HCT116 (cell line): Measurements from ENCODE around the gene NT5C1B.

Source experiments
- EZH2 ChIP-seq: fragments of 200-600 bp; sonication (generic); IDR thresholded peaks from 2 replicates; pipeline ENCODE4 v1.6.1; 2017; ENCODE audit warnings: antibody characterized with exemption, mixed run types
- JUND ChIP-seq: IDR thresholded peaks from 2 replicates; pipeline ENCODE4 v1.6.1; 2012
- POLR2AphosphoS5 ChIP-seq: IDR thresholded peaks from 2 replicates; pipeline ENCODE4 v1.6.1; 2011; ENCODE audit warnings: mild to moderate bottlenecking, low read depth, low read length, moderate library complexity
- TF ChIP-seq, protein P1 (sequence below), 3 experiments: fragments of 200-600 bp in 1 of 3; sonication (generic) in 1 of 3; IDR thresholded peaks in 2 of 3; conservative IDR thresholded peaks in 1 of 3; 2 replicates each; pipeline ENCODE4 v1.5.1; 2012 to 2017; ENCODE audit warnings: low read depth in 2 of 3, low read length in 2 of 3, antibody characterized with exemption in 1 of 3, borderline replicate concordance in 1 of 3, control low read depth in 1 of 3, mild to moderate bottlenecking in 1 of 3, mixed read lengths in 1 of 3, mixed run types in 1 of 3, moderate library complexity in 1 of 3; ENCODE audit not compliant: insufficient read depth in 1 of 3

DNA sequence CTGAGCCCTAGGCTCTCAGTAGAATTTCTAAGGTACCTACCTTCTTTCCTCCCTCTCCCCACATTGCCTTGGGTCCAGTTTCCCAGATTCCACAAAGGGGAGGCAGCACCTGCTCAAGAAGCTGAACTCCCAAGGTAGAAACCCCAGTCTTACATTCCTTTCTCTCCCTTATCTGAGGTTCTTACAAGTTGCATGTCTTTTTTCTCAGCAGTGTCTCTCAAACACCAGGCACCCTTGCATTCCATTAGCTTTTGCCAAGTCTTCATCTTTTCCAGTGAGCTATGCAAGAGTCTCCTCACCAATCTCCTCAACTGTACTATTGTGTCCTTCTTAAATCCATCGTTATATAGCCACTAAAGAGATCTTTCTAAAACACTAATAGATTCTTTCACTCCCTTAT, 4.1 kb upstream of the NT5C1B start:
- TF ChIP-seq POLR2AphosphoS5: no peak
- TF ChIP-seq, protein P1, sequence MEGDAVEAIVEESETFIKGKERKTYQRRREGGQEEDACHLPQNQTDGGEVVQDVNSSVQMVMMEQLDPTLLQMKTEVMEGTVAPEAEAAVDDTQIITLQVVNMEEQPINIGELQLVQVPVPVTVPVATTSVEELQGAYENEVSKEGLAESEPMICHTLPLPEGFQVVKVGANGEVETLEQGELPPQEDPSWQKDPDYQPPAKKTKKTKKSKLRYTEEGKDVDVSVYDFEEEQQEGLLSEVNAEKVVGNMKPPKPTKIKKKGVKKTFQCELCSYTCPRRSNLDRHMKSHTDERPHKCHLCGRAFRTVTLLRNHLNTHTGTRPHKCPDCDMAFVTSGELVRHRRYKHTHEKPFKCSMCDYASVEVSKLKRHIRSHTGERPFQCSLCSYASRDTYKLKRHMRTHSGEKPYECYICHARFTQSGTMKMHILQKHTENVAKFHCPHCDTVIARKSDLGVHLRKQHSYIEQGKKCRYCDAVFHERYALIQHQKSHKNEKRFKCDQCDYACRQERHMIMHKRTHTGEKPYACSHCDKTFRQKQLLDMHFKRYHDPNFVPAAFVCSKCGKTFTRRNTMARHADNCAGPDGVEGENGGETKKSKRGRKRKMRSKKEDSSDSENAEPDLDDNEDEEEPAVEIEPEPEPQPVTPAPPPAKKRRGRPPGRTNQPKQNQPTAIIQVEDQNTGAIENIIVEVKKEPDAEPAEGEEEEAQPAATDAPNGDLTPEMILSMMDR (IDR thresholded peaks at IDR 0.05 in 2 of 3, conservative IDR thresholded peaks at IDR 0.05 in 1 of 3; ENCODE audit: borderline replicate concordance in 1 of 3, insufficient read depth in 1 of 3, low read depth in 2 of 3, low read length in 2 of 3): no peak
- TF ChIP-seq JUND: no peak
- TF ChIP-seq EZH2: no peak
